ENCODE data around the gene ELOVL7.
"Not testable (repeated sequence)": the region's sequence is repeated elsewhere in the genome, so short reads cannot be mapped to it uniquely, and the experiment has no call there.

The ELOVL7 gene

GRCh38 chr5:60843936-60844905 is at the start of gene ELOVL7:
ELOVL7 (minus strand) TSS chr5:60844269; CDS start chr5:60787397, 56,872 bp downstream.
- FAIRE-seq = no peak

- FAIRE-seq = no peak
Measured at GRCh38 chr5:60893521-60893920, 49.5 kb upstream of the ELOVL7 start.

GRCh38 chr5:60891667-60892066 is 47.6 kb upstream of the ELOVL7 start:
- no peak for FAIRE-seq

DNA sequence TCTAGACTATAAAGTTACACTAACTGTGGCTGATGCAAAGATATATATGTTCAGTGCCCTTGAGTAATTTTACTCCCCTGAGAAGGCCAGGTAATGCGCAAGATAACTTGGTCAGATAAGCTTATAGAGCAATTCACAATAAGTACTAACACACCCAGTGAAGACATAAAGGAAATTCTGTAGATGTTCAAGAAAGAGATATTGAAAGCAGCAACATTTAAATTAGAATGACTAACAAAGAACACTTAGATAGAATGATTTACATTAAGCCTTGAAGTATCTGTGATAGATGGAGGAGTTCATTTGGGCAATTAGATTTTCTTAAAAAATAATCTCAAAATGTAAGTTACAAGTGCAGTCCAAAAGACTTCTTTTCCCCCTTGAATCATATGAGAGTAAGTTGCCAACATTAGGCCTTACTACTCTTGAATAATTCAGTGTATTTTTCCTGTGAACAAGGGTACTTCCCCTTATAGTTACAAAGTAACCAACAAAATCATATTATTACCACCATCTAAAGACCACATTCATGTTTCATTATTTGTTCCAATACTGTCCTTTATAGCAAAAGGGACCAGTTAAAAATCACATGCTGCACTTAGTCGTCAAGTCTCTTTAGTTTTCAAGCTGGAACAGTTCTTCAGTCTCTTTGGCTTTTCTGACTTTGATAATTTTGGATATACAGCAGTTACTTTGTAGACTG is 44.4 kb upstream of the ELOVL7 start:
- no peak for FAIRE-seq

- FAIRE-seq = no peak
Measured at GRCh38 chr5:60887746-60888145, 43.7 kb upstream of the ELOVL7 start.

GRCh38 chr5:60887096-60887495 is 43.0 kb upstream of the ELOVL7 start:
- no peak for FAIRE-seq

- no peak for FAIRE-seq
Measured at GRCh38 chr5:60886158-60886557, 42.1 kb upstream of the ELOVL7 start.

- no peak for FAIRE-seq
Measured at GRCh38 chr5:60883229-60883628, 39.2 kb upstream of the ELOVL7 start.

- FAIRE-seq = no peak
Measured at GRCh38 chr5:60872892-60873291, 28.8 kb upstream of the ELOVL7 start.

DNA sequence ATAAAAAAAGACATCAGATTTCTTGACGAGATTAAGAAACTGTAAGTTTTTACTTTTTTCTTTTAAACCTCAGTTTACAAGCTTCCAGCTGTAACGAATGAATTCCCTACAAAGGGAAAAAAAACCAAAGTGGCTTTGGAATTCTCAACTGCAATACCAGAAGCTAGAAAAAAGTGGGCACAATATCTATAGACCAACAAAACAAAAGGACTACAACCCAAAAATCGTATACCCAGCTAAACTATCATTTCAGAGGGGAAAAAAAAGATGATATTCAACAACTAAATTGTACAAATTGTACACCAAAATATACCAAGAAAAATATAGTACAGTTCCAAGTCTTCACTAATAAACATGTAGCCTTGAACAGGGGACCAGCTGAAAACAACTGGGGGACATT is 26.8 kb upstream of the ELOVL7 start:
- FAIRE-seq = no peak

DNA sequence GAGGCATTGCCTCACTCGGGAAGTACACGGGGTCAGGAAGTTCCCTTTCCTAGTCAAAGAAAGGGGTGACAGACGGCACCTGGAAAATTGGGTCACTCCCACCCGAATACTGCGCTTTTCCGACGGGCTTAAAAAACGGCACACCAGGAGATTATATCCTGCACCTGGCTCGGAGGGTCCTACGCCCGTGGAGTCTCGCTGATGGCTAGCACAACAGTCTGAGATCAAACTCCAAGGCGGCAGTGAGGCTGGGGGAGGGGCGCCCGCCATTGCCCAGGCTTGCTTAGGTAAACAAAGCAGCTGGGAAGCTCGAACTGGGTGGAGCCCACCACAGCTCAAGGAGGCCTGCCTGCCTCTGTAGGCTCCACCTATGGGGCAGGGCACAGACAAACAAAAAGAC is 16.5 kb upstream of the ELOVL7 start:
- FAIRE-seq = not testable (repeated sequence)

GRCh38 chr5:60856066-60856465 is 12.0 kb upstream of the ELOVL7 start:
- no peak for FAIRE-seq

GRCh38 chr5:60852940-60853339 is 8.9 kb upstream of the ELOVL7 start:
- FAIRE-seq = no peak

GRCh38 chr5:60852317-60852716 is 8.2 kb upstream of the ELOVL7 start:
- no peak for FAIRE-seq

- FAIRE-seq = no peak
Measured at GRCh38 chr5:60851626-60852025, 7.6 kb upstream of the ELOVL7 start.

- no peak for FAIRE-seq
Measured at GRCh38 chr5:60846298-60846697, 2.2 kb upstream of the ELOVL7 start.

- no peak for FAIRE-seq
Measured at GRCh38 chr5:60843386-60843935, 608 bp downstream of the ELOVL7 start.

GRCh38 chr5:60842871-60843385 is 1.1 kb downstream of the ELOVL7 start:
- no peak for FAIRE-seq

DNA sequence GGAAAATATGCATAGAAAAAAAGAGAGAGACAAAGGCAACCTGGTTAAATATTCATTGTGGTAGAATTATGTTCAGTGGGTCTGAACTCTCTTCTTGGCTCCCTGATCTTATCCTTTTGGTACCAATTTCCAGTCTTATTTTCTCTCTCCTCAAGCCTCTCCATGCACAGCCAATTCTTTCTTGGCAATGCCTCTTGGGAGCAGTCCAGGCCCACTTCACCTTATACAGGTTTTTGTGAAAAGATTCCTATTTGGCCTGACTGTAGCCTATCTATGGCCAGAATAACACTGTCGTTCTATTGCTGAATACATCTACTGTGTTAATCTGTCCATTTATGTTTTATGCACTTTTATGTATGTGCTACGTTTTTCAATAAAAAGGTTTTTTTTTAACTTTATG is 2.7 kb downstream of the ELOVL7 start:
- FAIRE-seq = no peak

DNA sequence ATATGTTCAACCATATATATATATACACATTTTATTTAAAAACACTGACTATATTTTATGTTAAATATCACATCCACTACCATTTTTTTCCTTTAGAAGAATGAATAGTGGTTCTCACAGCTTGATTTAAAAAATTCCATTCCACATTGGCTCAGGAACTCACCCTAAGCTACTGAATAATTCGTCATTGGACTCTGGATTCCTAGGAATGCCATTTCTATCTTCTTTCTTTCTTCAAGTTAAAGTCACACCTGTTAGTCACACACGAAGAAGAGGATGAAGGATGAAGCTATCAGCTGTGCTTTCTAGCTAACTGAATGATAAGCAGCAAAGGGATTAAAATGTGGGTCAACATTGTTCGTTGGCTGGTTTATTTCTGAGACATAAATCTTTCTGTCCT is 7.9 kb downstream of the ELOVL7 start:
- no peak for FAIRE-seq

- FAIRE-seq = no peak
Measured at GRCh38 chr5:60835554-60835953, 8.5 kb downstream of the ELOVL7 start.

DNA sequence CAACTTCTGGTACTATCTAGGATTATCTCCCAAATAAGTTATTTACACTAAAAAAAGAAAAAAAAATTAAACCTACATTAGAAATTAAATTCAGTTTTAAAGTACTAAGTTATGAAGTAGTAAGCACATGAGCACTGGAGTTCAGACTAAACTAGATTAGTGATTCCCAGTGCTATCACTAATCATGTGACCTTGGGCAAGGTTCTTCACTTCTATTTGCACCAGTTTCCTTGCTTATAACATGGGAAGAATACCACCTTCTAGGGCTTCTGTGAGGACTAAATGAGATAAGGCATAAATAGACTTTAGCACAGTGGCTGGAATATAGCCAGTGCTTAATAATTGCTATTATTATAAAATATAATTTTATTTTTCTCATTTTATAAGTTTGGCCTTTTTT is 10.5 kb downstream of the ELOVL7 start:
- no peak for FAIRE-seq

GRCh38 chr5:60830581-60831127 is 13.4 kb downstream of the ELOVL7 start:
- FAIRE-seq = no peak

Measured in TTC549 (cell line).